H9 (cell line): Measurements from ENCODE around the gene CCDC149. TPM values are rescaled to one million over a fixed set of nuclear protein-coding genes. Genes with fewer than 3 reads are reported as not detected.

Experiments used
- DNase-seq: peaks from one replicate; pipeline ENCODE4 v3.0.0-alpha.2; 2017
- H2AFZ ChIP-seq: one replicate; pipeline ENCODE4 v1.6.1; 2013; ENCODE audit warnings: mild to moderate bottlenecking, low read length, control low read depth, moderate library complexity
- H2AK5ac ChIP-seq: 2 replicates; pipeline ENCODE4 v1.6.1; 2013; ENCODE audit warnings: low read length, control low read depth, mixed read lengths; ENCODE audit not compliant: insufficient read length
- H2BK120ac ChIP-seq: one replicate; pipeline ENCODE4 v1.6.1; 2013; ENCODE audit warnings: low read depth, mild to moderate bottlenecking, low read length, control low read depth, inconsistent platforms; ENCODE audit not compliant: poor library complexity, severe bottlenecking
- H2BK12ac ChIP-seq: 2 replicates; pipeline ENCODE4 v1.6.1; 2013; ENCODE audit warnings: low read length, control low read depth, mixed read lengths, low read depth; ENCODE audit not compliant: insufficient read length
- H2BK15ac ChIP-seq: 2 replicates; pipeline ENCODE4 v1.6.1; 2013; ENCODE audit warnings: low read depth, low read length, control low read depth
- H2BK20ac ChIP-seq: one replicate; pipeline ENCODE4 v1.6.1; 2013; ENCODE audit warnings: low read depth, mild to moderate bottlenecking, low read length, control low read depth, inconsistent platforms; ENCODE audit not compliant: poor library complexity, severe bottlenecking
- H2BK5ac ChIP-seq: 2 replicates; pipeline ENCODE4 v1.6.1; 2013; ENCODE audit warnings: low read length, control low read depth, mixed read lengths; ENCODE audit not compliant: insufficient read length
- H3K14ac ChIP-seq: 2 replicates; pipeline ENCODE4 v1.6.1; 2013; ENCODE audit warnings: low read length, control low read depth; ENCODE audit not compliant: insufficient read depth
- H3K18ac ChIP-seq: 2 replicates; pipeline ENCODE4 v1.6.1; 2013; ENCODE audit warnings: low read depth, mild to moderate bottlenecking, mixed read lengths, low read length, control low read depth; ENCODE audit not compliant: insufficient read length
- H3K23ac ChIP-seq: 2 replicates; pipeline ENCODE4 v1.6.1; 2013; ENCODE audit warnings: low read length, control low read depth, mixed read lengths, low read depth; ENCODE audit not compliant: insufficient read length
- H3K23me2 ChIP-seq: 2 replicates; pipeline ENCODE4 v1.6.1; 2013; ENCODE audit warnings: low read depth, mild to moderate bottlenecking, mixed read lengths, low read length, control low read depth; ENCODE audit not compliant: insufficient read length, poor library complexity, severe bottlenecking
- H3K27ac ChIP-seq: 2 replicates; pipeline ENCODE4 v1.5.1; 2013; ENCODE audit warnings: low read length, control low read depth, mixed read lengths, low read depth; ENCODE audit not compliant: insufficient read length
- H3K27me3 ChIP-seq: 2 replicates; pipeline ENCODE4 v1.6.1; 2013; ENCODE audit warnings: low read length, control low read depth, inconsistent platforms; ENCODE audit not compliant: insufficient read depth
- H3K4ac ChIP-seq: 2 replicates; pipeline ENCODE4 v1.6.1; 2013; ENCODE audit warnings: low read depth, mild to moderate bottlenecking, control low read depth, inconsistent platforms, low read length, moderate library complexity
- H3K4me1 ChIP-seq: 2 replicates; pipeline ENCODE4 v1.6.1; 2013; ENCODE audit warnings: low read length, control low read depth, inconsistent platforms; ENCODE audit not compliant: insufficient read depth
- H3K4me2 ChIP-seq: 2 replicates; pipeline ENCODE4 v1.6.1; 2013; ENCODE audit warnings: low read length, control low read depth, mixed read lengths; ENCODE audit not compliant: insufficient read length, insufficient read depth
- H3K56ac ChIP-seq: 2 replicates; pipeline ENCODE4 v1.6.1; 2013; ENCODE audit warnings: low read depth, mild to moderate bottlenecking, mixed read lengths, low read length, control low read depth; ENCODE audit not compliant: insufficient read length
- H3K79me1 ChIP-seq: 2 replicates; pipeline ENCODE4 v1.6.1; 2013; ENCODE audit warnings: low read depth, mild to moderate bottlenecking, moderate library complexity, low read length, control low read depth, inconsistent platforms; ENCODE audit not compliant: insufficient read depth, poor library complexity, severe bottlenecking
- H3K79me2 ChIP-seq: 2 replicates; pipeline ENCODE4 v1.6.1; 2013; ENCODE audit warnings: low read length, control low read depth, inconsistent platforms; ENCODE audit not compliant: insufficient read depth
- H3K9ac ChIP-seq: 2 replicates; pipeline ENCODE4 v1.6.1; 2013; ENCODE audit warnings: low read length, control low read depth, mixed read lengths; ENCODE audit not compliant: insufficient read length; ENCODE audit errors: extremely low read depth
- H3K9me3 ChIP-seq: one replicate; pipeline ENCODE4 v1.6.1; 2013; ENCODE audit warnings: low read depth, low read length, inconsistent platforms; ENCODE audit not compliant: control insufficient read depth
- H3T11ph ChIP-seq: one replicate; pipeline ENCODE4 v1.6.1; 2013; ENCODE audit warnings: mild to moderate bottlenecking, low read length, control low read depth, inconsistent platforms
- H4K20me1 ChIP-seq: one replicate; pipeline ENCODE4 v1.6.1; 2013; ENCODE audit not compliant: control insufficient read depth, insufficient read length, insufficient read depth
- H4K5ac ChIP-seq: 2 replicates; pipeline ENCODE4 v1.6.1; 2013; ENCODE audit warnings: low read depth, mild to moderate bottlenecking, mixed read lengths, low read length, control low read depth; ENCODE audit not compliant: insufficient read length
- H4K8ac ChIP-seq: replicated peaks from 2 replicates; pipeline ENCODE4 v1.6.1; 2013; ENCODE audit warnings: low read length, control low read depth, mixed read lengths, low read depth; ENCODE audit not compliant: insufficient read length
- H4K91ac ChIP-seq: 2 replicates; pipeline ENCODE4 v1.6.1; 2013; ENCODE audit warnings: low read depth, mild to moderate bottlenecking, moderate library complexity, mixed read lengths, low read length, control low read depth; ENCODE audit not compliant: insufficient read length
- H3K27ac Mint-ChIP-seq, 3 experiments: 2 replicates in 2 of 3; 3 replicates in 1 of 3; pipeline ENCODE4 v1.8.0; 2020 to 2021; ENCODE audit warnings: mixed read lengths in 3 of 3, mild to moderate bottlenecking in 1 of 3, moderate library complexity in 1 of 3
- H3K27me3 Mint-ChIP-seq: 2 replicates; pipeline ENCODE4 v1.8.0; 2021; ENCODE audit warnings: low read depth, mild to moderate bottlenecking, moderate library complexity, mixed read lengths
- H3K36me3 Mint-ChIP-seq, 3 experiments: 2 replicates in 2 of 3; 3 replicates in 1 of 3; pipeline ENCODE4 v1.8.0; 2020 to 2021; ENCODE audit warnings: low read depth in 3 of 3, mixed read lengths in 3 of 3; ENCODE audit not compliant: insufficient read depth in 1 of 3
- H3K4me1 Mint-ChIP-seq, 2 experiments: 2 replicates each; pipeline ENCODE4 v1.8.0; 2020; ENCODE audit warnings: mixed read lengths in 2 of 2
- H3K4me3 Mint-ChIP-seq, 2 experiments: 2 replicates in 1 of 2; 3 replicates in 1 of 2; pipeline ENCODE4 v1.8.0; 2020 to 2021; ENCODE audit warnings: mild to moderate bottlenecking in 2 of 2, mixed read lengths in 2 of 2, moderate library complexity in 1 of 2
- H3K9me3 Mint-ChIP-seq, 2 experiments: 2 replicates in 1 of 2; 3 replicates in 1 of 2; pipeline ENCODE4 v1.8.0; 2020; ENCODE audit warnings: mild to moderate bottlenecking in 2 of 2, mixed read lengths in 2 of 2, moderate library complexity in 1 of 2
- WGBS: extraction: QIAGEN DNeasy Blood & Tissue Kit; methylation state at CpG from one replicate; pipeline ENCODE4 v1.1.7; 2013; ENCODE audit warnings: missing lambda C conversion rate, low lambda C conversion rate, mixed read lengths; ENCODE audit not compliant: insufficient read length; ENCODE audit errors: extremely low coverage; 5-methylcytosine and 5-hydroxymethylcytosine counted together
- total RNA-seq: library from RNA; stranded (reverse); gene quantifications from 2 replicates; pipeline ENCODE4 v1.2.1, GENCODE V29; 2021
- TF ChIP-seq, protein P1 (sequence below): fragments of 200-600 bp; sonication (generic); conservative IDR thresholded peaks from 3 replicates; pipeline ENCODE4 v1.8.0; 2021; ENCODE audit warnings: antibody characterized with exemption, mild to moderate bottlenecking

Gene CCDC149
- total RNA-seq, 1 experiment from 2014 or later: 4.5 TPM

DNA sequence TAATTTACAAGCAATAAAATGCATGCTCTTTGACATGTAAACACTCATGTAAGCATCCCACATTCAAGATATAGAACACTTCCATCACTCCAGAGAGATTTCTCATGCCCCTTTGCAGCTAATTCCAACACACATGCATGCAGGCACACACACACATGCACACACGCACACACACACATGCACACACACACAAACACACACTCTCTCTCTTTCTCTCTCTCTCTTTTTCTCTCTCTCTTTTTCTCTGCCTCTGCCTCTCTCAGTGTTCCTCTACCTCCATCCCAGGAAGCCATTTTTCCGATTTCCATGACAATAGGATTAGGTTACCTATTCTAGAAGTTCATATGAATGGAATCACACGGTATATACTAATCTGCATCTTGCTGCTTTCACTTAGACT lies 129.3 kb downstream of the CCDC149 start:
- Mint-ChIP-seq H3K4me3 (no peak overlapping the region; a peak in 1 of 5 replicates), H3K27me3 (no peaks in the 10 kb centered on the region; the same call in none of the 2 replicates), H3K4me1 (peaks cover 12 to 17% of the 10 kb centered on the region in 2 experiments), H3K36me3 (peaks cover 2 to 15% (median 3%) of the 10 kb centered on the region in 3 experiments; a peak in 5 of 7 replicates), H3K27ac (peak overlapping the region; percentile 1 to 30 (median 5); a peak in 3 of 7 replicates), H3K9me3 (peaks cover 12 to 14% of the 10 kb centered on the region in 2 experiments)
- Histone ChIP-seq H3K27me3 (no peaks in the 10 kb centered on the region), H3K4me1 (no peaks in the 10 kb centered on the region), H2BK5ac (no peak overlapping the region), H3K18ac (no peak overlapping the region), H2AFZ (no peak overlapping the region), H2BK15ac (no peak overlapping the region), H3K9ac (no peak overlapping the region), H3K79me2 (no peaks in the 10 kb centered on the region), H3T11ph (no peak overlapping the region), H2BK20ac (no peak overlapping the region), H2AK5ac (no peak overlapping the region), H3K56ac (no peak overlapping the region), H3K23me2 (no peaks in the 10 kb centered on the region), H3K23ac (no peak overlapping the region), H3K9me3 (no peaks in the 10 kb centered on the region), H4K8ac (no peak overlapping the region), H4K5ac (no peak overlapping the region), H4K20me1 (no peaks in the 10 kb centered on the region), H4K91ac (no peak overlapping the region), H3K4me2 (no peak overlapping the region), H3K14ac (no peak overlapping the region), H2BK12ac (no peak overlapping the region), H2BK120ac (no peak overlapping the region), H3K27ac (no peak overlapping the region), H3K79me1 (no peaks in the 10 kb centered on the region), H3K4ac (no peak overlapping the region)
- WGBS: no CpG with 5 or more reads among the region's 3 CpGs
- no peak for DNase-seq
- TF ChIP-seq, protein P1, sequence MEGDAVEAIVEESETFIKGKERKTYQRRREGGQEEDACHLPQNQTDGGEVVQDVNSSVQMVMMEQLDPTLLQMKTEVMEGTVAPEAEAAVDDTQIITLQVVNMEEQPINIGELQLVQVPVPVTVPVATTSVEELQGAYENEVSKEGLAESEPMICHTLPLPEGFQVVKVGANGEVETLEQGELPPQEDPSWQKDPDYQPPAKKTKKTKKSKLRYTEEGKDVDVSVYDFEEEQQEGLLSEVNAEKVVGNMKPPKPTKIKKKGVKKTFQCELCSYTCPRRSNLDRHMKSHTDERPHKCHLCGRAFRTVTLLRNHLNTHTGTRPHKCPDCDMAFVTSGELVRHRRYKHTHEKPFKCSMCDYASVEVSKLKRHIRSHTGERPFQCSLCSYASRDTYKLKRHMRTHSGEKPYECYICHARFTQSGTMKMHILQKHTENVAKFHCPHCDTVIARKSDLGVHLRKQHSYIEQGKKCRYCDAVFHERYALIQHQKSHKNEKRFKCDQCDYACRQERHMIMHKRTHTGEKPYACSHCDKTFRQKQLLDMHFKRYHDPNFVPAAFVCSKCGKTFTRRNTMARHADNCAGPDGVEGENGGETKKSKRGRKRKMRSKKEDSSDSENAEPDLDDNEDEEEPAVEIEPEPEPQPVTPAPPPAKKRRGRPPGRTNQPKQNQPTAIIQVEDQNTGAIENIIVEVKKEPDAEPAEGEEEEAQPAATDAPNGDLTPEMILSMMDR: no peak
